ENCODE results near the gene KPTN. TPM values are rescaled to one million over a fixed set of nuclear protein-coding genes. Genes with fewer than 3 reads are reported as not detected.

Gene KPTN
- total RNA-seq, 1 donor from 2014 or later, result 9.1 TPM

DNA sequence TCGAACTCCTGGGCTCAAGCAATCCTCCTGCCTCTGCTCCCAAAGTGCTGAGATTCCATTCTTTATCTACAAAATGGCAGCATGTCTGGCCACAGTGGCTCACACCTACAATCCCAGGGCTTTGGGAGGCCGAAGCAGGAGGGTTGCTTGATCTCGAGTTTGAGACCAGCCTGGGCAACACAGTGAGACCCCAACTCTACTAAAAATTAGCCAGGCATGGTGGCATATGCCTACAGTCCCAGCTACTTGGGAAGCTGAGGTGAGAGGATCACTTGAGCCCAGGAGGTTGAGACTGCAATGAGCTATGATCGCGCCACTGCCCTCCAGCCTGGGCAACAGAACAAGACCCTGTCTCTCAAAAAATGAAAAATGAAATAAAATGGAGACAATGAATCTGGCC lies 24.7 kb upstream of the KPTN start:
- H3K36me3 Mint-ChIP-seq (ENCODE audit: low read depth), result no peaks in the 10 kb centered on the region
- H3K27ac Mint-ChIP-seq (ENCODE audit: unreplicated experiment), result peak overlapping the region; percentile 71
- H3K27me3 Mint-ChIP-seq (ENCODE audit: low read depth), result no peaks in the 10 kb centered on the region
- H3K9me3 Mint-ChIP-seq (ENCODE audit: low read depth), result no peaks in the 10 kb centered on the region
- TF ChIP-seq, protein P1, sequence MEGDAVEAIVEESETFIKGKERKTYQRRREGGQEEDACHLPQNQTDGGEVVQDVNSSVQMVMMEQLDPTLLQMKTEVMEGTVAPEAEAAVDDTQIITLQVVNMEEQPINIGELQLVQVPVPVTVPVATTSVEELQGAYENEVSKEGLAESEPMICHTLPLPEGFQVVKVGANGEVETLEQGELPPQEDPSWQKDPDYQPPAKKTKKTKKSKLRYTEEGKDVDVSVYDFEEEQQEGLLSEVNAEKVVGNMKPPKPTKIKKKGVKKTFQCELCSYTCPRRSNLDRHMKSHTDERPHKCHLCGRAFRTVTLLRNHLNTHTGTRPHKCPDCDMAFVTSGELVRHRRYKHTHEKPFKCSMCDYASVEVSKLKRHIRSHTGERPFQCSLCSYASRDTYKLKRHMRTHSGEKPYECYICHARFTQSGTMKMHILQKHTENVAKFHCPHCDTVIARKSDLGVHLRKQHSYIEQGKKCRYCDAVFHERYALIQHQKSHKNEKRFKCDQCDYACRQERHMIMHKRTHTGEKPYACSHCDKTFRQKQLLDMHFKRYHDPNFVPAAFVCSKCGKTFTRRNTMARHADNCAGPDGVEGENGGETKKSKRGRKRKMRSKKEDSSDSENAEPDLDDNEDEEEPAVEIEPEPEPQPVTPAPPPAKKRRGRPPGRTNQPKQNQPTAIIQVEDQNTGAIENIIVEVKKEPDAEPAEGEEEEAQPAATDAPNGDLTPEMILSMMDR (IDR thresholded peaks at IDR 0.05), result no peak
- peaks cover 45% of the 10 kb centered on the region for H3K4me1 Mint-ChIP-seq (ENCODE audit: low read depth)
- DNase-seq (ENCODE audit: low spot score), result no peak
- H3K4me3 Mint-ChIP-seq (ENCODE audit: unreplicated experiment), result no peak overlapping the region

DNA sequence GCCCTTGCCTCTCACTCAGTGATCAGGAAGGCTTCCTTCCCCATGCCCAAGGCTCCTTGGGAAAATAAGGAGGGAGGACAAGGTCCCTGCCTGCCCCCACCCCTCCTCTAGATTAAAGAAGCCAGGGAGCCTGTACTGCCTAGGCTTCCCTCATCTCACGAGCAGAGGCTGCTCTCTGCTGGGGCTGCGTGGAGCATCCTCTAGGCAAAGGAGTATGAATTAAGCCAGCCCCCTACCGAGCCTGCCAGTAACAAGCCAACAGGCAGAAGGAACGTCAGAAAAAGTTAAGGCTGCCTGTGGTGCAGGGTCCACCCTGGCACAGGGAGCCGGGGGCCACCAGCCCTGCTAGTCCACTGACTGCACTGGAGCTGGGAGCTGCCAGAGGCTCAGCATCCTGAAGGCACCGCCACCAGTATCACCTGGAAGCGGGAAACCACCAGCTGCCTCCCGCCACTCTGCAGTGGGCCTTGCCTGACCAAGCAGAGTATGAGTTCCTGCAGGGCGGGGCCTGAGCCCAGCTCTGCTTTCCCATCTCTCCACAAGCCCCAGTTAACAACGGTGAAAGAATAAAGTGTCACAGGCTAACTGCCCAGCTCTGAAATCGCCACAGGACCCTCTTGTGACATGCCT lies 24.0 kb upstream of the KPTN start:
- Mint-ChIP-seq H3K27ac (ENCODE audit: unreplicated experiment) (no peak overlapping the region), H3K9me3 (ENCODE audit: low read depth) (no peaks in the 10 kb centered on the region), H3K27me3 (ENCODE audit: low read depth) (no peaks in the 10 kb centered on the region), H3K4me3 (ENCODE audit: unreplicated experiment) (no peak overlapping the region), H3K36me3 (ENCODE audit: low read depth) (peaks cover 4% of the 10 kb centered on the region), H3K4me1 (ENCODE audit: low read depth) (peaks cover 38% of the 10 kb centered on the region)
- TF ChIP-seq, protein P1 (IDR thresholded peaks at IDR 0.05), result no peak
- DNase-seq (ENCODE audit: low spot score), result no peak

DNA sequence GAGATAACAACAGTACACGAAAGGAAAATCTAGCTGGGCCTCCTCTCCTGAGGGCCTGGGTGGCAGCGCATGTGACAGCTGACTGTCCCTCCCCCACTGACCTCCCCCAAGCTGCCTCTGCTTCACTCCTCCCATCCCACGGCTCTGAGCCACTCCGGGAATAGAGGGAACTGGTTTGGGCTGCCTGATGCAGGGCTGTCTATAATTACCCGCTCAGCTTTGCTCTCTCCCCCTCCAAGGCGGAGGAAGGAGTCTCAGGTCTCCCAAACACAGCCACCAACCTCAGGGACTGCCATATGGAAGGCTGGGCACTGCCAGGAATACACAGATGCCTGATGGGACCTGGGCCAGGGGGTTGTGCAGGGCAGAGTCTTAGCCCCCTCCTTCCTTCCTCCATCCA lies 23.0 kb upstream of the KPTN start:
- Mint-ChIP-seq H3K4me1 (ENCODE audit: low read depth) (peaks cover 28% of the 10 kb centered on the region), H3K4me3 (ENCODE audit: unreplicated experiment) (no peak overlapping the region), H3K36me3 (ENCODE audit: low read depth) (peaks cover 7% of the 10 kb centered on the region), H3K27me3 (ENCODE audit: low read depth) (no peaks in the 10 kb centered on the region), H3K27ac (ENCODE audit: unreplicated experiment) (no peak overlapping the region), H3K9me3 (ENCODE audit: low read depth) (no peaks in the 10 kb centered on the region)
- TF ChIP-seq, protein P1 (IDR thresholded peaks at IDR 0.05), result no peak
- DNase-seq (ENCODE audit: low spot score), result no peak

DNA sequence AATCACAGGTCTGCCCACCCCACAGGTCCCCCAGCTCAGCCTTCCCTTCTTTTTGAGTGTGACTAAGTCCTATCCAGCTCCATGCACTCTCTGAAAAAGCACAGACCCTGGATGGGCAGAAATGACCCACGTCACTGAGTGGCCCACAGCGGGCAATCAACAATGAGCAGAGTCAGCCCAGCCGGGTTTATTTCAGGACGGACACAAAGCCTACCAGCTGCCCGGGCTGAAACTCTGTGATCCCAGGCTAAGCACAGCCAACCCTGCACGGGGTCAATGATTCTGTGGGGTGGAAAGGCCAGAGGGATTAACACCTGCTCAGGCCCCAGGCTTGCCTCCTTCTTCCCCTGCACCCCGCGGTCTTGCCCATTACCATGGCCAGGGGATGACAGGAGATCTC lies 22.4 kb upstream of the KPTN start:
- Mint-ChIP-seq H3K9me3 (ENCODE audit: low read depth) (no peaks in the 10 kb centered on the region), H3K4me1 (ENCODE audit: low read depth) (peaks cover 22% of the 10 kb centered on the region), H3K27me3 (ENCODE audit: low read depth) (no peaks in the 10 kb centered on the region), H3K4me3 (ENCODE audit: unreplicated experiment) (no peak overlapping the region), H3K36me3 (ENCODE audit: low read depth) (peaks cover 10% of the 10 kb centered on the region), H3K27ac (ENCODE audit: unreplicated experiment) (no peak overlapping the region)
- no peak for DNase-seq (ENCODE audit: low spot score)
- TF ChIP-seq, protein P1 (IDR thresholded peaks at IDR 0.05), result no peak

DNA sequence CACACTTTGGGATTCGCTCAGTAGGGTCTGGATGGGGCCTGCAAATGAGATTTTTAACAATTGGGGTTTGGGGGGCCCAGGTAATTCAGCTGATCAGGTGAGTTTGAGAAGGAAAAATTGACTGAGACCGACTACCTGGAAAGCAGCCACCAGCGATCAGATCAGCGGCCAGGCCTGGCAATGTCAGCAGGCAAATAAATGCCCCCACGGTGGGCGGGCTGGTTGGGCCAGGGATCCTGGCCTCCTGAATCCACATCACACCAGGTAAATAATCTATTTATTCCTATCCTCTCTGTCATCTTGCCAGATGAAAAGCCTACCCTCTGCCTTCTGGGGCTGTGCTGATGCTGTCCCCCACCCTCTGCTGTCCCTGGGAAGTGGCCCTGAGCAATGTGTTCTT lies 21.5 kb upstream of the KPTN start:
- H3K36me3 Mint-ChIP-seq (ENCODE audit: low read depth), result peaks cover 11% of the 10 kb centered on the region
- H3K4me3 Mint-ChIP-seq (ENCODE audit: unreplicated experiment), result no peak overlapping the region
- TF ChIP-seq, protein P1 (IDR thresholded peaks at IDR 0.05), result no peak
- no peaks in the 10 kb centered on the region for H3K9me3 Mint-ChIP-seq (ENCODE audit: low read depth)
- no peaks in the 10 kb centered on the region for H3K27me3 Mint-ChIP-seq (ENCODE audit: low read depth)
- DNase-seq (ENCODE audit: low spot score), result no peak
- no peak overlapping the region for H3K27ac Mint-ChIP-seq (ENCODE audit: unreplicated experiment)
- peaks cover 15% of the 10 kb centered on the region for H3K4me1 Mint-ChIP-seq (ENCODE audit: low read depth)

Measured in chondrocyte (in vitro differentiated cells).